H1 (cell line): Measurements from ENCODE around the gene ADCK1. TPM values are rescaled to one million over a fixed set of nuclear protein-coding genes. Genes with fewer than 3 reads are reported as not detected.

Experiments
- CTCF ChIA-PET: fragments of 300-600 bp; sonication (Branson Sonifier 250); formaldehyde crosslinking; loops from one replicate; lab custom pipeline; 2021; ENCODE audit not compliant: partially characterized antibody; lab: Charles Lee
- POLR2A ChIA-PET: fragments of 300-600 bp; sonication (Branson Sonifier 250); formaldehyde crosslinking; loops from one replicate; lab custom pipeline; 2021; ENCODE audit warnings: inconsistent platforms; ENCODE audit not compliant: partially characterized antibody; lab: Charles Lee
- DNase-seq, 2 experiments: peaks; one replicate each; pipeline versions ENCODE4 v3.0.0 to v3.0.0-alpha.2; 2010 to 2022; ENCODE audit warnings: low spot score in 2 of 2, low read depth in 1 of 2, mixed read lengths in 1 of 2
- FAIRE-seq: peaks from 2 replicates; lab custom pipeline; 2011; peaks lifted over from hg19 to GRCh38; lab: Jason Lieb, UNC
- H2AFZ ChIP-seq: 2 replicates; pipeline ENCODE4 v1.8.1; 2012; ENCODE audit warnings: low read length, inconsistent platforms
- H2AK5ac ChIP-seq: 2 replicates; pipeline ENCODE4 v1.6.1; 2013; ENCODE audit warnings: low read depth, low read length
- H2BK120ac ChIP-seq: replicated peaks from 2 replicates; pipeline ENCODE3; 2013; ENCODE audit warnings: low read depth, low read length, inconsistent platforms
- H2BK12ac ChIP-seq: 2 replicates; pipeline ENCODE4 v1.6.1; 2013; ENCODE audit warnings: low read depth, low read length
- H2BK15ac ChIP-seq: 2 replicates; pipeline ENCODE4 v1.6.1; 2013; ENCODE audit warnings: low read length
- H2BK20ac ChIP-seq: 2 replicates; pipeline ENCODE4 v1.6.1; 2013; ENCODE audit warnings: low read length
- H2BK5ac ChIP-seq: 2 replicates; pipeline ENCODE4 v1.6.1; 2013; ENCODE audit warnings: low read depth, low read length
- H3K14ac ChIP-seq: 2 replicates; pipeline ENCODE4 v1.6.1; 2013; ENCODE audit warnings: inconsistent platforms; ENCODE audit not compliant: insufficient read length
- H3K18ac ChIP-seq: 2 replicates; pipeline ENCODE4 v1.6.1; 2013; ENCODE audit warnings: low read length; ENCODE audit errors: extremely low read depth
- H3K23ac ChIP-seq: 2 replicates; pipeline ENCODE4 v1.6.1; 2013; ENCODE audit warnings: inconsistent platforms; ENCODE audit not compliant: insufficient read length
- H3K23me2 ChIP-seq: 2 replicates; pipeline ENCODE4 v1.6.1; 2013; ENCODE audit warnings: low read depth, low read length
- H3K27ac ChIP-seq: 2 replicates; pipeline ENCODE4 v1.6.1; 2011; ENCODE audit warnings: low read depth, low read length, inconsistent platforms
- H3K27me3 ChIP-seq, 4 experiments: replicated peaks in 1 of 4; 1 replicate in 1 of 4; 2 replicates in 3 of 4; pipeline versions ENCODE4 v1.6.1 to v1.8.1; 2011 to 2013; ENCODE audit warnings: low read length in 3 of 4, mild to moderate bottlenecking in 3 of 4, inconsistent platforms in 2 of 4, mixed read lengths in 2 of 4, moderate library complexity in 1 of 4; ENCODE audit not compliant: control insufficient read depth in 3 of 4, insufficient read depth in 3 of 4; ENCODE audit errors: extremely low read depth in 1 of 4
- H3K36me3 ChIP-seq, 4 experiments: 2 replicates each; pipeline versions ENCODE4 v1.6.1 to v1.8.1; 2011 to 2013; ENCODE audit warnings: mild to moderate bottlenecking in 4 of 4, low read length in 3 of 4, moderate library complexity in 2 of 4, control low read depth in 1 of 4, inconsistent platforms in 1 of 4; ENCODE audit not compliant: insufficient read depth in 4 of 4, control insufficient read depth in 2 of 4
- H3K4ac ChIP-seq: replicated peaks from 2 replicates; pipeline ENCODE3; 2013; ENCODE audit warnings: low read length, low read depth, mixed read lengths, inconsistent platforms; ENCODE audit not compliant: insufficient read length
- H3K4me1 ChIP-seq, 4 experiments: replicated peaks in 1 of 4; 1 replicate in 1 of 4; 2 replicates in 3 of 4; pipeline versions ENCODE4 v1.6.1 to v1.8.1; 2011 to 2013; ENCODE audit warnings: low read length in 3 of 4, inconsistent platforms in 2 of 4, mixed read lengths in 1 of 4; ENCODE audit not compliant: insufficient read depth in 4 of 4, control insufficient read depth in 3 of 4
- H3K4me2 ChIP-seq, 2 experiments: 2 replicates each; pipeline versions ENCODE4 v1.6.1 to v1.8.1; 2011 to 2013; ENCODE audit warnings: low read depth in 2 of 2, low read length in 2 of 2, control low read depth in 1 of 2, inconsistent platforms in 1 of 2, mild to moderate bottlenecking in 1 of 2; ENCODE audit not compliant: insufficient read depth in 1 of 2
- H3K4me3 ChIP-seq, 4 experiments: fragments of 200-600, 300-600 bp in 1 of 4; sonication (generic), shearing (Covaris generic), sonication (Bioruptor Twin) in 1 of 4; 2 replicates each; pipeline versions ENCODE4 v1.5.1 to v1.8.1; 2011 to 2016; ENCODE audit warnings: low read length in 4 of 4, low read depth in 3 of 4, control low read depth in 2 of 4, inconsistent platforms in 2 of 4, mild to moderate bottlenecking in 2 of 4, mixed read lengths in 1 of 4, moderate library complexity in 1 of 4; ENCODE audit not compliant: insufficient read depth in 2 of 4; ENCODE audit errors: extremely low read depth in 1 of 4
- H3K56ac ChIP-seq: replicated peaks from 2 replicates; pipeline ENCODE3; 2013; ENCODE audit warnings: low read depth, mild to moderate bottlenecking, mixed read lengths, low read length, inconsistent platforms; ENCODE audit not compliant: insufficient read length
- H3K79me1 ChIP-seq: 2 replicates; pipeline ENCODE4 v1.6.1; 2013; ENCODE audit warnings: low read depth, low read length, control low read depth
- H3K79me2 ChIP-seq, 2 experiments: 2 replicates each; pipeline versions ENCODE4 v1.6.1 to v1.8.1; 2012 to 2013; ENCODE audit warnings: low read length in 2 of 2, mild to moderate bottlenecking in 2 of 2, inconsistent platforms in 1 of 2; ENCODE audit not compliant: insufficient read depth in 2 of 2, control insufficient read depth in 1 of 2
- H3K9ac ChIP-seq, 4 experiments: replicated peaks in 1 of 4; 1 replicate in 1 of 4; 2 replicates in 3 of 4; pipeline versions ENCODE4 v1.6.1 to v1.8.1; 2011 to 2013; ENCODE audit warnings: low read depth in 3 of 4, low read length in 3 of 4, control low read depth in 2 of 4, mild to moderate bottlenecking in 2 of 4, moderate library complexity in 2 of 4, inconsistent platforms in 1 of 4; ENCODE audit errors: extremely low read depth in 1 of 4
- H3K9me3 ChIP-seq, 2 experiments: 2 replicates each; pipeline versions ENCODE4 v1.6.1 to v1.8.1; 2012 to 2013; ENCODE audit warnings: mild to moderate bottlenecking in 2 of 2, moderate library complexity in 2 of 2, control low read depth in 1 of 2, inconsistent platforms in 1 of 2, low read depth in 1 of 2, low read length in 1 of 2, mixed read lengths in 1 of 2; ENCODE audit not compliant: insufficient read depth in 2 of 2
- H4K20me1 ChIP-seq, 2 experiments: replicated peaks in 1 of 2; 2 replicates each; pipeline versions ENCODE3 to v1.8.1; 2011 to 2013; ENCODE audit warnings: inconsistent platforms in 2 of 2, low read length in 2 of 2, mild to moderate bottlenecking in 1 of 2; ENCODE audit not compliant: insufficient read depth in 2 of 2, control insufficient read depth in 1 of 2
- H4K5ac ChIP-seq: 2 replicates; pipeline ENCODE4 v1.6.1; 2013; ENCODE audit warnings: low read length, low read depth, mixed read lengths, inconsistent platforms; ENCODE audit not compliant: insufficient read length
- H4K8ac ChIP-seq: 2 replicates; pipeline ENCODE4 v1.8.0; 2013; ENCODE audit warnings: mild to moderate bottlenecking, moderate library complexity, low read length, inconsistent platforms; ENCODE audit not compliant: insufficient read depth; ENCODE audit errors: extremely low read depth
- H4K91ac ChIP-seq: replicated peaks from 2 replicates; pipeline ENCODE3; 2013; ENCODE audit warnings: low read length, mixed read lengths, inconsistent platforms; ENCODE audit not compliant: insufficient read length
- BCL11A ChIP-seq, 2 experiments: IDR thresholded peaks; one replicate each; pipeline ENCODE4 v1.6.1; 2011; ENCODE audit warnings: low read depth in 2 of 2, low read length in 2 of 2, mild to moderate bottlenecking in 2 of 2
- CEBPB ChIP-seq: IDR thresholded peaks from 2 replicates; pipeline ENCODE4 v1.6.1; 2012; ENCODE audit warnings: low read depth, low read length
- CHD1 ChIP-seq: IDR thresholded peaks from 2 replicates; pipeline ENCODE4 v1.6.1; 2012; ENCODE audit warnings: low read depth, low read length, improper control_type of control experiment
- GABPA ChIP-seq: IDR thresholded peaks from 2 replicates; pipeline ENCODE4 v1.6.1; 2011; ENCODE audit warnings: mild to moderate bottlenecking, low read length, moderate library complexity, borderline replicate concordance; ENCODE audit not compliant: insufficient read depth
- HDAC6 ChIP-seq: IDR thresholded peaks from one replicate; pipeline ENCODE4 v1.7.1; 2012; ENCODE audit warnings: low read depth, mild to moderate bottlenecking, inconsistent platforms, low read length, moderate library complexity
- NRF1 ChIP-seq: IDR thresholded peaks from 2 replicates; pipeline ENCODE4 v1.6.1; 2011; ENCODE audit warnings: mild to moderate bottlenecking, low read depth, low read length, improper control_type of control experiment
- TAF7 ChIP-seq: optimal IDR thresholded peaks from 2 replicates; pipeline ENCODE3; 2011; ENCODE audit warnings: low read depth, mild to moderate bottlenecking, inconsistent platforms, low read length, moderate library complexity, borderline replicate concordance
- TCF12 ChIP-seq: IDR thresholded peaks from 2 replicates; pipeline ENCODE4 v1.6.1; 2011; ENCODE audit warnings: low read depth, mild to moderate bottlenecking, low read length
- TEAD4 ChIP-seq: IDR thresholded peaks from 2 replicates; pipeline ENCODE4 v1.6.1; 2012; ENCODE audit warnings: low read depth, low read length, inconsistent platforms, mixed read lengths
- WGBS, 2 experiments: shearing (Covaris generic) in 1 of 2; methylation state at CpG; one replicate each; pipeline versions ENCODE4 v1.1.6 to v1.1.7; 2013 to 2015; ENCODE audit warnings: low lambda C conversion rate in 2 of 2, mixed read lengths in 2 of 2, inconsistent platforms in 1 of 2, low coverage in 1 of 2, missing lambda C conversion rate in 1 of 2; ENCODE audit not compliant: insufficient replicate concordance in 2 of 2, insufficient coverage in 1 of 2, insufficient read length in 1 of 2; ENCODE audit errors: extremely low coverage in 1 of 2, missing lambda C conversion rate in 1 of 2; 5-methylcytosine and 5-hydroxymethylcytosine counted together
- polyA plus RNA-seq, 7 experiments: library from polyadenylated mRNA; depleted of rRNA in 3 of 7; stranded (reverse) in 5 of 7; unstranded in 2 of 7; fragments of >200 nt in 5 of 7; fragments of 200-250 nt in 2 of 7; gene quantifications; 1 replicate in 5 of 7; 2 replicates in 1 of 7; 4 replicates in 1 of 7; pipeline versions ENCODE4 v1.2.1 to v1.2.3, GENCODE V29; 2011 to 2013; ENCODE audit warnings: missing spikeins in 2 of 7, mixed read lengths in 2 of 7
- total RNA-seq: library from RNA; stranded (reverse); fragmentation: NEBNext Ultra II Directional; extraction: Animal tissue kit (Norgen Biotek cat#: 25700); gene quantifications from 2 replicates; pipeline ENCODE4 v1.2.1, GENCODE V29; 2021

The ADCK1 gene
- total and polyA plus RNA-seq, 2 of the 8 experiments (the other 6 are each of a cell fraction or from before 2014, with no cell fraction given) = 11.0 to 16.8 TPM

DNA sequence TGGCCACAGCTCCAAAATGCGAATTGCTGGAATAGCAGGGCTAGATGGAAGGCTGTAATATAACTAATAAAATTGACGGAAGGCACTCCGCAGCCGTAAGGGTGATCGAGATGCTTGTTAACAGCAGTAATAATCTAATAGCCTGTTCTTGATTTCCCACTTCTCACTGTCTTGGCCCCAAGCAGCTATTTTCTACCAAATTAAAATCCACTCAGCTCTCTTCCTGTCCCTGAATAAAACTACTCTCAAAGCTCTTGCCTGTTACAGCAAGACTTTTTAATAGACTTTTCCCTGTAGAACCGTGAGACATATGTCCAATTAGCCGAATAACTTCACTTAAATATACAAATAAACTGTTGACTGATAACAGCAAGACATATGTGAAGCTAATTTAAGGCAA is 38.0 kb downstream of the ADCK1 start:
- FAIRE-seq = no peak

More for the DNA sequence above, 38.0 kb downstream of the ADCK1 start:
- no peak overlapping the region for H4K8ac ChIP-seq
- TF ChIP-seq CEBPB (no peak), HDAC6 (no peak), NRF1 (no peak), TCF12 (no peak), GABPA (no peak), BCL11A (IDR thresholded peaks at IDR 0.05; ENCODE audit: low read depth in 2 of 2, low read length in 2 of 2) (no peak), TAF7 (no peak), CHD1 (no peak), TEAD4 (no peak)
- H2BK120ac ChIP-seq = no peak overlapping the region
- no peak overlapping the region for H3K23ac ChIP-seq
- no peaks in the 10 kb centered on the region for H3K23me2 ChIP-seq
- H3K79me2 ChIP-seq = no peaks in the 10 kb centered on the region
- WGBS, 2 experiments = 91% methylated on average over 7 of the region's 7 CpGs; no CpG with 5 or more reads in 1 of the 2 experiments
- H3K14ac ChIP-seq = no peak overlapping the region
- no peak overlapping the region for H2AFZ ChIP-seq
- no peak overlapping the region for H2BK20ac ChIP-seq
- H2BK5ac ChIP-seq = no peak overlapping the region
- H3K4me3 ChIP-seq = no peak overlapping the region
- no peak overlapping the region for H4K5ac ChIP-seq
- H3K4me2 ChIP-seq = no peak overlapping the region
- H3K27me3 ChIP-seq = no peaks in the 10 kb centered on the region
- H4K20me1 ChIP-seq = no peaks in the 10 kb centered on the region
- no peak overlapping the region for H4K91ac ChIP-seq
- ChIA-PET CTCF (interaction anchor here (1.3 kb wide), 1 partner anchor 23 kb away, joined by 3 read pairs; no protein-coding TSS in a partner anchor), POLR2A (no interaction called here)
- no peak overlapping the region for H2BK12ac ChIP-seq
- H3K18ac ChIP-seq = no peak overlapping the region
- H3K4me1 ChIP-seq = peaks cover 0 to 3% (median 0%) of the 10 kb centered on the region in 4 experiments; a peak in 1 of 7 replicates
- no peak overlapping the region for H3K27ac ChIP-seq
- H3K9me3 ChIP-seq = no peaks in the 10 kb centered on the region
- no peak overlapping the region for H2BK15ac ChIP-seq
- H2AK5ac ChIP-seq = no peak overlapping the region
- DNase-seq = no peak
- H3K9ac ChIP-seq = no peak overlapping the region
- H3K79me1 ChIP-seq = no peaks in the 10 kb centered on the region
- no peak overlapping the region for H3K4ac ChIP-seq
- H3K56ac ChIP-seq = no peak overlapping the region
- no peaks in the 10 kb centered on the region for H3K36me3 ChIP-seq
